Right lobe of liver (tissue), 4 donors: ENCODE results near the gene AKR1C8.

ENCODE experiments used
- POLR2A ChIP-seq: fragments of 450-650 bp; IDR thresholded peaks from one replicate; pipeline ENCODE4 v1.6.1; 2017; ENCODE audit warnings: antibody characterized with exemption, mild to moderate bottlenecking
- TF ChIP-seq, protein P1 (sequence below), 4 donors: fragments of 200-600 bp in 3 of 4; fragments of 450-650 bp in 1 of 4; IDR thresholded peaks; one replicate each; pipeline versions ENCODE4 v1.5.1 to v1.8.0; 2016 to 2022; ENCODE audit warnings: antibody characterized with exemption in 4 of 4, mild to moderate bottlenecking in 2 of 4
- donor health status: DM: no; HTN: no; CAD: no.
- donor health status: DM: no; HTN: no; CAD: no.
- donor health status: DM: no; HTN: yes; CAD: no.

DNA sequence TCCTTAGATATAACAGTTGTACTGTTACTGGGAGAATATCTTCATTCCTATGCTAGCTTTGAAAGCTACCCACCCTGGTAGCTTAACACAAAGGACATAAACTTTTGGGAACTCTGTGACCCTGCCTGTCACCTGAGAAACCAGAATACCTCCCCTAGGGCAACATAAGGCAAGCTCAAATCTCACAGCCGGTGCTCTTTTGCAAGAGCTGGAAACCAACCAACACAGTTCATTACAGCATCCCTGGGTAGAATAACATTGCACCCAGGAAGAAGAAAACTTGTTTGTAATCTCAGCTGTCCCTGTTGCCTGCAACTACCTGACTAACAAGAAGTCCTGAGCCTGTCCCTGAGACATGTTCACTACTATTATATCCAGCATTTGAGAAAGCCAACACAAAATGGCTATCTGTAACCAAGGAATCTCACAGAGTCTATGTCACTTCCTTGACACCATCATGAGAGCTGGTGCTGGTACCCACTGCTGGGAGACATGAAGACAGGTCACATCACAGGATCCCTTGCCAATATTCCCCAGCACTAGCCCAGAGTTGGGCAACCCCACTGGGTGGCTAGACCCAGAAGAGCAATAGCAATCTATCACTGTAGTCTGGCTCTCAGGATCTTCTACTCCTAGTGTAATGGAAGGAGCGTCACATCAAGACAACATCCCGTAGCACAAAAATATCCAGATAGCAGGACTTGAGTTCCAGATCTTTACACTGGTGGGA is 59.5 kb downstream of the AKR1C8 start:
- TF ChIP-seq POLR2A, result no peak
- TF ChIP-seq, protein P1, sequence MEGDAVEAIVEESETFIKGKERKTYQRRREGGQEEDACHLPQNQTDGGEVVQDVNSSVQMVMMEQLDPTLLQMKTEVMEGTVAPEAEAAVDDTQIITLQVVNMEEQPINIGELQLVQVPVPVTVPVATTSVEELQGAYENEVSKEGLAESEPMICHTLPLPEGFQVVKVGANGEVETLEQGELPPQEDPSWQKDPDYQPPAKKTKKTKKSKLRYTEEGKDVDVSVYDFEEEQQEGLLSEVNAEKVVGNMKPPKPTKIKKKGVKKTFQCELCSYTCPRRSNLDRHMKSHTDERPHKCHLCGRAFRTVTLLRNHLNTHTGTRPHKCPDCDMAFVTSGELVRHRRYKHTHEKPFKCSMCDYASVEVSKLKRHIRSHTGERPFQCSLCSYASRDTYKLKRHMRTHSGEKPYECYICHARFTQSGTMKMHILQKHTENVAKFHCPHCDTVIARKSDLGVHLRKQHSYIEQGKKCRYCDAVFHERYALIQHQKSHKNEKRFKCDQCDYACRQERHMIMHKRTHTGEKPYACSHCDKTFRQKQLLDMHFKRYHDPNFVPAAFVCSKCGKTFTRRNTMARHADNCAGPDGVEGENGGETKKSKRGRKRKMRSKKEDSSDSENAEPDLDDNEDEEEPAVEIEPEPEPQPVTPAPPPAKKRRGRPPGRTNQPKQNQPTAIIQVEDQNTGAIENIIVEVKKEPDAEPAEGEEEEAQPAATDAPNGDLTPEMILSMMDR (IDR thresholded peaks at IDR 0.05), result no peak
